ENCODE data around the gene ATG10.
"Not testable (repeated sequence)": the region's sequence is repeated elsewhere in the genome, so short reads cannot be mapped to it uniquely, and the experiment has no call there.

The ATG10 gene

GRCh38 chr5:82100303-82101077 lies 128.7 kb downstream of the ATG10 start:
- no peak for TF ChIP-seq CTCF (conservative IDR thresholded peaks at IDR 0.05)
- H3K27ac ChIP-seq, result no peak overlapping the region

GRCh38 chr5:82104872-82105271 lies 133.0 kb downstream of the ATG10 start:
- H3K27ac ChIP-seq, result no peak overlapping the region
- TF ChIP-seq CTCF (conservative IDR thresholded peaks at IDR 0.05), result no peak

GRCh38 chr5:82105457-82105856 lies 133.6 kb downstream of the ATG10 start:
- TF ChIP-seq CTCF (conservative IDR thresholded peaks at IDR 0.05), result no peak
- no peak overlapping the region for H3K27ac ChIP-seq

- no peak overlapping the region for H3K27ac ChIP-seq
- TF ChIP-seq CTCF (conservative IDR thresholded peaks at IDR 0.05), result no peak
Measured at GRCh38 chr5:82106207-82106606, 134.4 kb downstream of the ATG10 start.

GRCh38 chr5:82106756-82107155 lies 134.9 kb downstream of the ATG10 start:
- H3K27ac ChIP-seq, result no peak overlapping the region
- TF ChIP-seq CTCF (conservative IDR thresholded peaks at IDR 0.05), result no peak

- H3K27ac ChIP-seq, result no peak overlapping the region
- peak; percentile 64 for TF ChIP-seq CTCF (conservative IDR thresholded peaks at IDR 0.05)
Measured at GRCh38 chr5:82107267-82107666, 135.4 kb downstream of the ATG10 start.

GRCh38 chr5:82109013-82109412 lies 137.2 kb downstream of the ATG10 start:
- TF ChIP-seq CTCF (conservative IDR thresholded peaks at IDR 0.05), result no peak
- H3K27ac ChIP-seq, result no peak overlapping the region

- not testable (repeated sequence) for H3K27ac ChIP-seq
Measured at GRCh38 chr5:82109915-82110314, 138.1 kb downstream of the ATG10 start.
